HEK293T (cell line): ENCODE measurements around the gene TNFAIP8L1.

Source experiments
- CTCF ChIA-PET: fragments of 350-600 bp; formaldehyde crosslinking; extraction: SDS; loops from one replicate; lab custom pipeline; 2021; ENCODE audit warnings: antibody characterized with exemption, inconsistent platforms; lab: Yijun Ruan, JAX
- POLR2A ChIA-PET: fragments of 350-600 bp; formaldehyde crosslinking; extraction: SDS; loops from one replicate; lab custom pipeline; 2020; ENCODE audit warnings: antibody characterized with exemption, inconsistent platforms; lab: Yijun Ruan, JAX
- DNase-seq: peaks from one replicate; pipeline ENCODE4 v3.0.0; 2012; ENCODE audit warnings: mixed read lengths; ENCODE audit errors: extremely low spot score
- ARNT ChIP-seq: fragments of 450-650 bp; IDR thresholded peaks from 2 replicates; pipeline ENCODE4 v1.6.1; 2017; ENCODE audit warnings: mild to moderate bottlenecking
- BHLHE40 ChIP-seq: fragments of 450-650 bp; IDR thresholded peaks from 2 replicates; pipeline ENCODE4 v1.6.1; 2016; ENCODE audit warnings: mild to moderate bottlenecking, moderate library complexity, borderline replicate concordance
- CTBP1 ChIP-seq: fragments of 450-650 bp; IDR thresholded peaks from 2 replicates; pipeline ENCODE4 v1.6.1; 2016; ENCODE audit warnings: borderline replicate concordance
- ELF4 ChIP-seq: fragments of 450-650 bp; IDR thresholded peaks from 2 replicates; pipeline ENCODE4 v1.6.1; 2017; ENCODE audit warnings: antibody characterized with exemption
- FOXA1 ChIP-seq: fragments of 450-650 bp; IDR thresholded peaks from 2 replicates; pipeline ENCODE4 v1.6.1; 2016; ENCODE audit warnings: mild to moderate bottlenecking
- FOXK2 ChIP-seq: fragments of 450-650 bp; IDR thresholded peaks from 2 replicates; pipeline ENCODE4 v1.6.1; 2016; ENCODE audit warnings: mild to moderate bottlenecking
- FOXM1 ChIP-seq: fragments of 450-650 bp; IDR thresholded peaks from 2 replicates; pipeline ENCODE4 v1.6.1; 2017; ENCODE audit warnings: mild to moderate bottlenecking, borderline replicate concordance
- HDGF ChIP-seq: fragments of 450-650 bp; IDR thresholded peaks from 2 replicates; pipeline ENCODE4 v1.6.1; 2017; ENCODE audit warnings: antibody characterized with exemption, borderline replicate concordance
- L3MBTL2 ChIP-seq: fragments of 450-650 bp; conservative IDR thresholded peaks from 2 replicates; pipeline ENCODE4 v1.6.1; 2016; ENCODE audit warnings: mild to moderate bottlenecking
- LEF1 ChIP-seq: fragments of 450-650 bp; IDR thresholded peaks from 2 replicates; pipeline ENCODE4 v1.6.1; 2017; ENCODE audit warnings: mild to moderate bottlenecking, borderline replicate concordance
- NFRKB ChIP-seq: fragments of 450-650 bp; IDR thresholded peaks from 2 replicates; pipeline ENCODE4 v1.6.1; 2016; ENCODE audit warnings: mild to moderate bottlenecking, moderate library complexity
- SP1 ChIP-seq: fragments of 450-650 bp; IDR thresholded peaks from 2 replicates; pipeline ENCODE4 v1.6.1; 2017
- SUZ12 ChIP-seq: fragments of 450-650 bp; IDR thresholded peaks from 2 replicates; pipeline ENCODE4 v1.6.1; 2016; ENCODE audit warnings: mild to moderate bottlenecking
- TARDBP ChIP-seq: fragments of 450-650 bp; IDR thresholded peaks from 2 replicates; pipeline ENCODE4 v1.6.1; 2016
- ZNF384 ChIP-seq: fragments of 450-650 bp; IDR thresholded peaks from 2 replicates; pipeline ENCODE4 v1.6.1; 2016
- TF ChIP-seq, protein P1 (sequence below): fragments of 450-650 bp; IDR thresholded peaks from 2 replicates; pipeline ENCODE4 v1.6.1; 2016

The TNFAIP8L1 gene

DNA sequence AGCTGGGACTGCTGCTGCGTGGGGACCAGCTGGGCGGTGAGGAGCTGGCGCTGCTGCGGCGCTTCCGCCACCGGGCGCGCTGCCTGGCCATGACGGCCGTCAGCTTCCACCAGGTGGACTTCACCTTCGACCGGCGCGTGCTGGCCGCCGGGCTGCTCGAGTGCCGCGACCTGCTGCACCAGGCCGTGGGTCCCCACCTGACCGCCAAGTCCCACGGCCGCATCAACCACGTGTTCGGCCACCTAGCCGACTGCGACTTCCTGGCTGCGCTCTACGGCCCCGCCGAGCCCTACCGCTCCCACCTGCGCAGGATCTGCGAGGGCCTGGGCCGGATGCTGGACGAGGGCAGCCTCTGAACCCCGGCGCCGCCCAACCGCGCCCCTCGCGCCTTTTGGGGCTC is 12.8 kb downstream of the TNFAIP8L1 start:
- no peak for DNase-seq
- ChIA-PET CTCF (interaction anchor here (0.6 kb wide), 1 partner anchor 19 kb away, joined by 3 read pairs; no protein-coding TSS in a partner anchor), POLR2A (no interaction called here)
- TF ChIP-seq BHLHE40 (no peak), HDGF (no peak), LEF1 (no peak), SUZ12 (no peak), ARNT (no peak), FOXM1 (no peak), FOXA1 (no peak), FOXK2 (no peak), SP1 (no peak), ZNF384 (no peak), L3MBTL2 (no peak), TARDBP (no peak), CTBP1 (no peak), ELF4 (no peak), NFRKB (no peak)
- TF ChIP-seq, protein P1, sequence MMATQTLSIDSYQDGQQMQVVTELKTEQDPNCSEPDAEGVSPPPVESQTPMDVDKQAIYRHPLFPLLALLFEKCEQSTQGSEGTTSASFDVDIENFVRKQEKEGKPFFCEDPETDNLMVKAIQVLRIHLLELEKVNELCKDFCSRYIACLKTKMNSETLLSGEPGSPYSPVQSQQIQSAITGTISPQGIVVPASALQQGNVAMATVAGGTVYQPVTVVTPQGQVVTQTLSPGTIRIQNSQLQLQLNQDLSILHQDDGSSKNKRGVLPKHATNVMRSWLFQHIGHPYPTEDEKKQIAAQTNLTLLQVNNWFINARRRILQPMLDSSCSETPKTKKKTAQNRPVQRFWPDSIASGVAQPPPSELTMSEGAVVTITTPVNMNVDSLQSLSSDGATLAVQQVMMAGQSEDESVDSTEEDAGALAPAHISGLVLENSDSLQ, result no peak

GRCh38 chr19:4653793-4654436 is 14.6 kb downstream of the TNFAIP8L1 start:
- ChIA-PET POLR2A (no interaction called here), CTCF (interaction anchor here (0.6 kb wide), 1 partner anchor 1784 kb away, joined by 4 read pairs; no protein-coding TSS in a partner anchor)

DNA sequence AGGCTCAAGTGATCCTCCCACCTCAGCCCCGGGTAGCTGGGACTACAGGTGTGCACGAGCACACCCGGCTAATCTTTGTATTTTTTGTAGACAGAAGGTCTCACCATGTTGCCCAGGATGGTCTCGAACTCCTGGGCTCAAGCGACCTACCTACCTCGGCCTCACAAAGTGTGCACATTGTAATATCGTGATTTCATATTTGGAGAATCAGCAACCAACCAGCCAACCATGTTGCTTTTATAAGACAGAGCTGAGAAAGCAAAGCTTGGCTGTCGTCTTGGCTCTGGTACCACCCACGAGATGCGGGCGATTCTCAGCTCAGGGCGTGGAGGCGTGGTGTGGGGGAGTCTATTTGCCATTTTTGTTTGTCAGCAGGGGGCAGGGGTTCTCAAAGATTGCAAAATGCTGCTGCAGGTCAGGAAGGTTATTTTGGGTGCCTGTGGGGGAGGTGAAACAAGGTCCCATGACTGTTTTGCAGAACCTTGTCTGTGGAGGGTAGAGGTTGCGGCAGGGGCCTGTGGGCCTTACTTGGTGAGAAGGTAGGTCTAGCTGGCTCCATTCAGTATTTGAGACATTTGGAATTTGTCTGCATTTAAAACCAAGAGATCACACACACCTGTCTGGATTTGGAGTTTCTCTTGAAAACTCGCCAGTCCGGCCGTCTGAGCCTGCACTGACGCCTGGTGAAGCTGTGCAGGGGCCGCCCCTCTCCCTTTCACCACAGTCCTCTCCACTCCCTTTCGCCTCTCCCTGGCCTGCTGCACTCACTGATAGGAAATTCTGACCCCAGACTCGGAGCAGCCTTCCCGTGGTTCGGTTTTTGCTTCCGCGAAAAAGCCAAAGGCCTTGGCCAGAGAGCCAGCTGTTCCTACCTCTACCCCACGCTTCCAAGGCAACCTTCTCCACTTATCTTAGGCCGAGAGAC is 15.4 kb downstream of the TNFAIP8L1 start:
- TF ChIP-seq LEF1 (no peak), FOXA1 (no peak), NFRKB (no peak), ZNF384 (no peak), HDGF (no peak), CTBP1 (no peak), ARNT (no peak), FOXK2 (no peak), TARDBP (no peak), SP1 (no peak), BHLHE40 (no peak), ELF4 (no peak), L3MBTL2 (no peak)
- TF ChIP-seq, protein P1, result no peak
- ChIA-PET POLR2A (no interaction called here), CTCF (interaction anchor here (0.6 kb wide), 2 partner anchors 20 to 1785 kb away, joined by 4 read pairs; no protein-coding TSS in a partner anchor)
- no peak for DNase-seq

More at GRCh38 chr19:4653793-4654436, 14.6 kb downstream of the TNFAIP8L1 start:
- TF ChIP-seq ARNT, result no peak
- TF ChIP-seq ELF4, result no peak
- TF ChIP-seq FOXA1, result no peak
- TF ChIP-seq FOXK2, result no peak
- DNase-seq, result no peak

DNA sequence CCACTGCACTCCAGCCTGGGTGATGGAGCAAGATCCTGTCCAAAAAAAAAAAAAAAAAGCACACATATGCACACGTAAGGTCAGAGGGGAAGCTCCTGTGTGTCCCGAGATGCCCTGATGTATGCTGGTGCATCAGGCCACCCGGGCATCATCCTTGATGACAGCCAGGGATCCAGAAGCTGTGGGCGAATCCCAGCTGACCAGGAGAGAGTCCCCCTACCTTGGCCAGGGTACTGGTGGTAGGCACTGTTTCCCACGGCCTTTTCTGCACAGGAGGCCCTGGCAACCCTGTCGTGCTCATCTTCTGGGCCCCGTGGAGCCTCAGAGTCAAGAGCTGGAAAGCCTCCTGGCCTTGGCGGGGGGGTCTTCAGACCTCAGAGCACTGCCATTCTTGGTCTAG is 16.8 kb downstream of the TNFAIP8L1 start:
- POLR2A ChIA-PET, result interaction anchor here (1.1 kb wide), 1 partner anchor 15 kb away, joined by 3 read pairs; no protein-coding TSS in a partner anchor
- TF ChIP-seq LEF1, result no peak
- no peak for TF ChIP-seq CTBP1
- TF ChIP-seq FOXM1, result no peak
- no peak for TF ChIP-seq SP1
- no peak for TF ChIP-seq ZNF384
- TF ChIP-seq ELF4, result no peak
- no peak for TF ChIP-seq ARNT
- DNase-seq, result no peak
- CTCF ChIA-PET, result no interaction called here

- no peak for DNase-seq
- TF ChIP-seq TARDBP (no peak), BHLHE40 (no peak), HDGF (no peak), NFRKB (no peak), ELF4 (no peak), FOXM1 (no peak), FOXK2 (no peak), LEF1 (no peak), ZNF384 (no peak), ARNT (no peak), SP1 (no peak), CTBP1 (no peak), FOXA1 (no peak), L3MBTL2 (no peak), SUZ12 (no peak)
- TF ChIP-seq, protein P1, result no peak
- CTCF ChIA-PET, result no interaction called here
- POLR2A ChIA-PET, result interaction anchor here (1.1 kb wide), 1 partner anchor 14 kb away, joined by 3 read pairs; no protein-coding TSS in a partner anchor
Observed at GRCh38 chr19:4657262-4657661, 17.9 kb downstream of the TNFAIP8L1 start.
